Gastrocnemius medialis (tissue), 4 donors: ENCODE results near the gene RIBC2.

Experiments used
- POLR2A ChIP-seq, 2 donors: fragments of 450-650 bp; IDR thresholded peaks; one replicate each; pipeline ENCODE4 v1.6.1; 2017; ENCODE audit warnings: antibody characterized with exemption in 2 of 2, mild to moderate bottlenecking in 2 of 2, moderate library complexity in 2 of 2
- TF ChIP-seq, protein P1 (sequence below), 5 experiments: fragments of 450-650 bp in 3 of 5; fragments of 200-600 bp in 2 of 5; sonication (generic) in 2 of 5; IDR thresholded peaks in 4 of 5; conservative IDR thresholded peaks in 1 of 5; 1 replicate in 4 of 5; 2 replicates in 1 of 5; pipeline ENCODE4 v1.5.1; 2016 to 2019; ENCODE audit warnings: antibody characterized with exemption in 5 of 5, mild to moderate bottlenecking in 3 of 5, moderate library complexity in 3 of 5

- TF ChIP-seq, protein P1, sequence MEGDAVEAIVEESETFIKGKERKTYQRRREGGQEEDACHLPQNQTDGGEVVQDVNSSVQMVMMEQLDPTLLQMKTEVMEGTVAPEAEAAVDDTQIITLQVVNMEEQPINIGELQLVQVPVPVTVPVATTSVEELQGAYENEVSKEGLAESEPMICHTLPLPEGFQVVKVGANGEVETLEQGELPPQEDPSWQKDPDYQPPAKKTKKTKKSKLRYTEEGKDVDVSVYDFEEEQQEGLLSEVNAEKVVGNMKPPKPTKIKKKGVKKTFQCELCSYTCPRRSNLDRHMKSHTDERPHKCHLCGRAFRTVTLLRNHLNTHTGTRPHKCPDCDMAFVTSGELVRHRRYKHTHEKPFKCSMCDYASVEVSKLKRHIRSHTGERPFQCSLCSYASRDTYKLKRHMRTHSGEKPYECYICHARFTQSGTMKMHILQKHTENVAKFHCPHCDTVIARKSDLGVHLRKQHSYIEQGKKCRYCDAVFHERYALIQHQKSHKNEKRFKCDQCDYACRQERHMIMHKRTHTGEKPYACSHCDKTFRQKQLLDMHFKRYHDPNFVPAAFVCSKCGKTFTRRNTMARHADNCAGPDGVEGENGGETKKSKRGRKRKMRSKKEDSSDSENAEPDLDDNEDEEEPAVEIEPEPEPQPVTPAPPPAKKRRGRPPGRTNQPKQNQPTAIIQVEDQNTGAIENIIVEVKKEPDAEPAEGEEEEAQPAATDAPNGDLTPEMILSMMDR (IDR thresholded peaks at IDR 0.05 in 4 of 5, conservative IDR thresholded peaks at IDR 0.05 in 1 of 5) = no peak
- TF ChIP-seq POLR2A (IDR thresholded peaks at IDR 0.05) = no peak
Measured at GRCh38 chr22:45481661-45482060, 68.2 kb downstream of the RIBC2 start.
